G401 (cell line): ENCODE measurements around the gene TNFRSF25. TPM values are rescaled to one million over a fixed set of nuclear protein-coding genes. Genes with fewer than 3 reads are reported as not detected.
A peak's percentile ranks its signal among the peaks of the same experiment; 100 is the strongest.

Source experiments
- DNase-seq: peaks from one replicate; pipeline ENCODE4 v3.0.0-alpha.2; 2015; ENCODE audit warnings: low spot score
- in situ Hi-C: cut with HindIII; loops from 2 replicates; pipeline ENCODE4 v1.10.0; 2016; ENCODE audit warnings: low sequenced_read_pairs, mixed read lengths
- total RNA-seq: library from RNA; depleted of rRNA; stranded (reverse); fragments of >200 nt; shearing (Covaris generic); gene quantifications from 2 replicates; pipeline ENCODE4 v1.2.3, GENCODE V29; 2014

The TNFRSF25 gene
- total RNA-seq, 1 experiment from 2014 or later = 4.9 TPM

- in situ Hi-C loops = no loop called here
- no peak for DNase-seq
These were observed 39.5 kb downstream of the TNFRSF25 start for GRCh38 chr1:6426277-6426971.

DNA sequence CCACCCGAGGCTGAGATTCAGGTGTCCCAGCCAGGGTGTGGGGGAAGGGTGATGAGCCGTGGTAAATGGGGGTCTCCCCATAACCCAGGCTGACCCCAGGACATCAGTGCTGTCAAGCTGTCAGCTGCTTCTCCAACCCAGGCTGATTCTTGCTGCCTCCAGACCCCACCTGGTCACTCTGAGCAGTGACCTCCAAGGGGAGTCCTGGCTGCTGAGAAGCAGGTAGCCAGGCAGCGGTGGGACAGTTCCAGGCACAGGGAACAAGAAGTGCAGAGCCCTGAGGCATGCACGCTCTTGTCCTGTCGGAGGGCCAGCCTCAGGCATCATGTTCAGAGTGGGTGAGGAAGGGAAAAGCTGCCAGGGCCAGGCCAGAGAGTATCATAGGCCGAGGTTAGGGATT is 40.3 kb downstream of the TNFRSF25 start:
- DNase-seq = no peak
- in situ Hi-C loops = no loop called here

- in situ Hi-C loops = no loop called here
- DNase-seq = no peak
These were observed 41.1 kb downstream of the TNFRSF25 start, which contains the start of gene ESPN for GRCh38 chr1:6424619-6425593. ESPN (plus strand) TSS chr1:6424776; CDS start chr1:6424956, 180 bp downstream.

GRCh38 chr1:6424000-6424565 is 41.9 kb downstream of the TNFRSF25 start:
- no peak for DNase-seq
- in situ Hi-C loops = no loop called here

DNA sequence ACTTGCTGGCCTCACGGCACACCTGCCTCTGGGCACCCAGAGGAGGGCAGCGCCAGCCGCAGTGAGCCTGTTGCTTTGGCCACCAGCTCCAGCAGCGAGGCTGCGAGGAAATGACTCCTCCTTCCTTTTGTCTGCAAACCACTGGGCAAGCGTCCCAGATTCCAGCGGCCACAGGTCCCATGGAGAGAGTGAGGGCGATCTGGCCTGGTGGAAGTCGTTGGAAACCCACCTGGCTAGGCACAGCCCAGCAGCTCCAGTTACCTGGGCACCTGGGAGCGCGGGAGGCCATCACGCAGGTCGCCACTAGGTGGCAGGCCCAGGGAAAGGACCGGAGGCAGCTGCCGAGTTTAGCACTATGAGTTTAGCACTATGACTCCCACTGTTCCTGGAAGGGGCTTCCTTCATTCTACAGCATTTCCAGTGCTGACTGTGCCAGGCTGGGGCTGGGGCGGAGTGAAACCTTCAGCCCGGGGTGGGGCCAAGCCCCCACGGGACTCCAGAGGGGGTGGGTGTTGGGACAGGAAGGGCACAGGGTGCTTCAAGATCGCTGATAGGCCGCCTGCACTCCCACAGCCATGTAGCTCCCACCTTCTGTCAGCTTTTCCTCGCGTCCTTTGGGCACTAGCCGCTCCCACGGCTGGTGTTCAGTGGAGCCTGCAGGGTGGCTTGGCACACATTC is 42.5 kb downstream of the TNFRSF25 start:
- in situ Hi-C loops = no loop called here
- peak; percentile 69 for DNase-seq

- in situ Hi-C loops = no loop called here
- no peak for DNase-seq
These were observed 44.7 kb downstream of the TNFRSF25 start for GRCh38 chr1:6421266-6421665.

GRCh38 chr1:6420454-6421042 is 45.4 kb downstream of the TNFRSF25 start:
- DNase-seq = no peak
- in situ Hi-C loops = no loop called here

DNA sequence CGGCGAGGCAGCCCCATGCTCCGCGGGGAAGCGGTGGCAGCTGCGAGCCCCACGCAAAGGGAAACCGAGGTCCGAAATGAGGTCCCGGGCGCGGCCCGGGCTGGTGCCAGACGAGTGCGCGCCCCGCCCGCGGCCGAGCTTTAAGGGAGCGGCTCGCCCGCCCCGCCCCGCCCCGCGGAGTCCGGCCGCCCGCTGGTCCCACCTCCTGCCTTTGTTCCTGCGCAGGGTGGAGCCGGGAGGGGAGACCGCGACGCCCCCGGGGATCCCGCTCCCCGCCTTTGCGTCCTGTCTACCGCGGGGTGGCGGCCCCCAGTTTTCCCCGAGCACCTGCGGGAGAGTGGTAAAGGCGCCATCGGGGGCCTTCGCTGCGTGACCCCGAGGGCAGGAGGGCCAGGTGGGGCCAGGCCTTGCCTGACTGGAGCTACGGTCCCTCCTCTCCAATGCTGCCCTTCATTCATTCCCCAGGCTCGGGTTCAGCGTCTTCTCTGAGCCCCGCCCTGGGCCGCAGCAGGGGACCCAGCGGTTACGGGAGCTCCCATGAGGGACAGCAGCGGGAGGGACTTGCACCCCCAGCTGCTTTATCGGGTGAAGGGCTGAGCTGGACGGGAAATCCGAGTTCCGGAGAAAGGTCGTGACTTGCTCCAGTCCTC is 46.0 kb downstream of the TNFRSF25 start, which contains the start of gene HES2:
Gene HES2, minus strand, starts transcription at position 116 of the 650 bp plus-strand sequence. Its CDS starts 99 bp downstream, at position 17.
- in situ Hi-C loops = no loop called here

DNA sequence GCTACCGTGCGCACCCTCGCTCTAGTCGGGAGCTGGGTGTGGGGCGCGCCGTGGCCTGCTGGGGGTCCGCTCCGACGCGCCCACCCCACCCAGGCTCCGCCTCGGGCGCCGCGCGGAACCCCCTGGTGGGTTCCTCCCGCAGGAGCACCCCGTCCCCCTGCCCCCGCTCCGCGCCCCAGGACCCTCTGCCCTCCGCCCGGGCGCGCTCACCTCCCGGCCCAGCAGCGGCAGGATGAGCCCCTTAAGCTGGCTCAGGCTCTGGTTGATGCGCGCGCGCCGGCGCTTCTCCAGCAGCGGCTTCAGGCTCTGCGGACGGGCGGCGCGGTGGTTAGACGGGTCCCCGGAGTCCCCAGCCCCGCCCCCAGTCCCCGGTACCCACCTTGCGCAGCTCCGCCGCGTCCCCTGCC is 46.6 kb downstream of the TNFRSF25 start:
- no peak for DNase-seq
- in situ Hi-C loops = no loop called here

More for the DNA sequence above, 46.0 kb downstream of the TNFRSF25 start, which contains the start of gene HES2:
- no peak for DNase-seq

GRCh38 chr1:6418668-6419396 is 47.1 kb downstream of the TNFRSF25 start:
- DNase-seq = no peak
- in situ Hi-C loops = no loop called here

- in situ Hi-C loops = no loop called here
- no peak for DNase-seq
These were observed 47.9 kb downstream of the TNFRSF25 start for GRCh38 chr1:6417961-6418667.

GRCh38 chr1:6416906-6417305 is 49.1 kb downstream of the TNFRSF25 start:
- in situ Hi-C loops = no loop called here
- DNase-seq = no peak

- DNase-seq = no peak
- in situ Hi-C loops = no loop called here
These were observed 49.7 kb downstream of the TNFRSF25 start for GRCh38 chr1:6416295-6416656.

DNA sequence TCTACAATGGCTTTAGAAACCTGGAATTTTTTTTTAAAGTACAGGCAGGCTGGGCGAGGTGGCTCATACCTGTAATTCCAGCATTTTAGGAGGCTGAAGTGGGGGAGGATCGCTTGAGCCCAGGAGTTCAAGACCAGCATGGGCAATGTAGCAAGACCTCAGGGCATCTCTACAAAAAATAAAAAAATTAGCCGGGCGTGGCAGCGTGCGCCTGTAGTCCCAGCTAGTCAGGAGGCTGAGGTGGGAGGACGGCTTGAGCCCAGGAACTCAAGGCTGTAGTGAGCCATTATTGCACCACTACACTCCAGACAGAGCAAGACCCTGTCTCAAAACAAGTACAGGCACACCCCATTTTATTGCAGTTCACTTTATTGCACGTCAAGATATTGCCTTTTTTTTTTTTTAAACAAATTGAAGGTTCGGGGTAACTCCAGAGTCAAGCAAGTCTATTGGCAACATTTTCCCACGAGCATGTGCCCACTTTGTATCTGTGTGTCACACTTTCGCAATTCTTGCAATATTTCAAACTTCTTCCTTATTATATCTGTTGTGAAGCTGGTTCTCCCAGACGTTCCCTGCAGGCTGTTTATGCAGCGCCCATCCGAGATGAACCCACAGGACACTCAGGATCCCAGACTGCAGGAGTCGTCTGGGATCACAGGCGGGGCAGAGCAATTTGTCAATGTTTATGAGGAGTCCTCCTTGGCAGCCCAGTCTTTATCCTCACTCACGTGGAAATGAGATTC is 50.9 kb downstream of the TNFRSF25 start:
- no peak for DNase-seq
- in situ Hi-C loops = no loop called here

DNA sequence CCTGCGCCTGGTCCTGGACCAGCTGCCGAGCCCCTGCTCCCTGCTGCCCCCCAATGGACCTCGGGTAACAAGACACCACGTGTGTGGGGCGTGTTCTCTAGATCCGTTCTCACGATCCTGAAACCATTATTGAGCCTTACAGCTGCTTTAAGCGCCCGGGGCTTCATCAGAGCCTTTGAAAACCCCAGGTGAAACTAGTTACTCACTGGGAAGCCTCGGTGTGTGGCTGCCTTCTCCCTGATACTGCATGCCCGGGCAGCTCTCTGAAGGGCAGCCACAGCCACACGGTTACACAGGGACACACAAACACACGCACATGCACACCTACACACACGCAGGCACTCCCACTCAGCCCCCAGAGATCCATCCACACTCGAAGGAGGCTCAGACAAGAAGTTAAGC is 51.5 kb downstream of the TNFRSF25 start:
- DNase-seq = peak; percentile 28
- in situ Hi-C loops = no loop called here

- no peak for DNase-seq
- in situ Hi-C loops = no loop called here
These were observed 53.1 kb downstream of the TNFRSF25 start for GRCh38 chr1:6412896-6413295.
